Stimulated activated memory B cell treated with anti-CD40 and anti-IgM and Interleukin-4, amounts not matched to agents 10 μg/mL and 1 μg/mL and 100 μg/mL, for 72 hours (primary cell): ENCODE measurements around the gene PRKG1.
"Not testable (repeated sequence)": the region's sequence is repeated elsewhere in the genome, so short reads cannot be mapped to it uniquely, and the experiment has no call there.

Experiments used
- ATAC-seq: fragments of 150-1000 bp; cut with Tn5 transposase; 2 replicates; pipeline ENCODE4 v1.10.0; 2021
- H3K27ac Mint-ChIP-seq: one replicate; pipeline ENCODE4 v1.8.0; 2022; ENCODE audit warnings: mild to moderate bottlenecking, mixed read lengths
- H3K27me3 Mint-ChIP-seq: one replicate; pipeline ENCODE4 v1.8.0; 2022; ENCODE audit warnings: mixed read lengths
- H3K36me3 Mint-ChIP-seq: one replicate; pipeline ENCODE4 v1.8.0; 2022; ENCODE audit warnings: mixed read lengths
- H3K4me1 Mint-ChIP-seq: one replicate; pipeline ENCODE4 v1.8.0; 2022; ENCODE audit warnings: mixed read lengths
- H3K4me3 Mint-ChIP-seq: one replicate; pipeline ENCODE4 v1.8.0; 2022; ENCODE audit warnings: mild to moderate bottlenecking, moderate library complexity, mixed read lengths
- H3K9me3 Mint-ChIP-seq: one replicate; pipeline ENCODE4 v1.8.0; 2022; ENCODE audit warnings: mixed read lengths

PRKG1 gene

GRCh38 chr10:52135101-52135500 lies 1060.8 kb downstream of the PRKG1 start:
- H3K36me3 Mint-ChIP-seq, result no peaks in the 10 kb centered on the region
- no peaks in the 10 kb centered on the region for H3K9me3 Mint-ChIP-seq
- H3K27me3 Mint-ChIP-seq, result no peaks in the 10 kb centered on the region
- no peak for ATAC-seq
- H3K27ac Mint-ChIP-seq, result no peak overlapping the region
- H3K4me1 Mint-ChIP-seq, result no peaks in the 10 kb centered on the region
- no peak overlapping the region for H3K4me3 Mint-ChIP-seq

GRCh38 chr10:52136921-52137320 lies 1062.6 kb downstream of the PRKG1 start:
- H3K27me3 Mint-ChIP-seq, result no peaks in the 10 kb centered on the region
- H3K9me3 Mint-ChIP-seq, result no peaks in the 10 kb centered on the region
- no peak overlapping the region for H3K27ac Mint-ChIP-seq
- no peaks in the 10 kb centered on the region for H3K4me1 Mint-ChIP-seq
- no peak for ATAC-seq
- no peaks in the 10 kb centered on the region for H3K36me3 Mint-ChIP-seq
- H3K4me3 Mint-ChIP-seq, result no peak overlapping the region

GRCh38 chr10:52143338-52143737 lies 1069.1 kb downstream of the PRKG1 start:
- no peak for ATAC-seq
- Mint-ChIP-seq H3K27ac (no peak overlapping the region), H3K27me3 (no peaks in the 10 kb centered on the region), H3K4me1 (no peaks in the 10 kb centered on the region), H3K36me3 (no peaks in the 10 kb centered on the region), H3K4me3 (no peak overlapping the region), H3K9me3 (no peaks in the 10 kb centered on the region)

- Mint-ChIP-seq H3K9me3 (peaks cover 3% of the 10 kb centered on the region), H3K36me3 (no peaks in the 10 kb centered on the region), H3K4me3 (no peak overlapping the region), H3K27me3 (no peaks in the 10 kb centered on the region), H3K4me1 (no peaks in the 10 kb centered on the region), H3K27ac (no peak overlapping the region)
- ATAC-seq, result no peak
Observed at GRCh38 chr10:52145636-52146035, 1071.3 kb downstream of the PRKG1 start.

GRCh38 chr10:52146766-52147165 lies 1072.5 kb downstream of the PRKG1 start:
- no peaks in the 10 kb centered on the region for H3K4me1 Mint-ChIP-seq
- ATAC-seq, result no peak
- no peaks in the 10 kb centered on the region for H3K36me3 Mint-ChIP-seq
- no peak overlapping the region for H3K4me3 Mint-ChIP-seq
- no peak overlapping the region for H3K27ac Mint-ChIP-seq
- H3K9me3 Mint-ChIP-seq, result peaks cover 3% of the 10 kb centered on the region
- H3K27me3 Mint-ChIP-seq, result no peaks in the 10 kb centered on the region

GRCh38 chr10:52170776-52171175 lies 1096.5 kb downstream of the PRKG1 start:
- Mint-ChIP-seq H3K4me3 (no peak overlapping the region), H3K9me3 (peaks cover 11% of the 10 kb centered on the region), H3K27ac (no peak overlapping the region), H3K36me3 (no peaks in the 10 kb centered on the region), H3K4me1 (no peaks in the 10 kb centered on the region), H3K27me3 (no peaks in the 10 kb centered on the region)
- ATAC-seq, result no peak

GRCh38 chr10:52172581-52172980 lies 1098.3 kb downstream of the PRKG1 start:
- ATAC-seq, result no peak
- peaks cover 15% of the 10 kb centered on the region for H3K9me3 Mint-ChIP-seq
- H3K27ac Mint-ChIP-seq, result no peak overlapping the region
- no peaks in the 10 kb centered on the region for H3K27me3 Mint-ChIP-seq
- no peaks in the 10 kb centered on the region for H3K4me1 Mint-ChIP-seq
- H3K4me3 Mint-ChIP-seq, result no peak overlapping the region
- H3K36me3 Mint-ChIP-seq, result no peaks in the 10 kb centered on the region

GRCh38 chr10:52185256-52185655 lies 1111.0 kb downstream of the PRKG1 start:
- Mint-ChIP-seq H3K36me3 (no peaks in the 10 kb centered on the region), H3K27me3 (no peaks in the 10 kb centered on the region), H3K27ac (no peak overlapping the region), H3K9me3 (peaks cover 3% of the 10 kb centered on the region), H3K4me3 (no peak overlapping the region), H3K4me1 (no peaks in the 10 kb centered on the region)
- no peak for ATAC-seq

GRCh38 chr10:52187521-52188258 lies 1113.4 kb downstream of the PRKG1 start:
- Mint-ChIP-seq H3K4me1 (no peaks in the 10 kb centered on the region), H3K27ac (no peak overlapping the region), H3K27me3 (no peaks in the 10 kb centered on the region), H3K9me3 (peaks cover 2% of the 10 kb centered on the region), H3K36me3 (no peaks in the 10 kb centered on the region), H3K4me3 (no peak overlapping the region)
- no peak for ATAC-seq

- H3K9me3 Mint-ChIP-seq, result no peaks in the 10 kb centered on the region
- H3K27me3 Mint-ChIP-seq, result no peaks in the 10 kb centered on the region
- H3K4me1 Mint-ChIP-seq, result no peaks in the 10 kb centered on the region
- no peak overlapping the region for H3K27ac Mint-ChIP-seq
- H3K36me3 Mint-ChIP-seq, result no peaks in the 10 kb centered on the region
- no peak overlapping the region for H3K4me3 Mint-ChIP-seq
- no peak for ATAC-seq
Observed at GRCh38 chr10:52191049-52191448, 1116.8 kb downstream of the PRKG1 start.

GRCh38 chr10:52194191-52194590 lies 1119.9 kb downstream of the PRKG1 start:
- Mint-ChIP-seq H3K27ac (no peak overlapping the region), H3K4me1 (no peaks in the 10 kb centered on the region), H3K9me3 (no peaks in the 10 kb centered on the region), H3K4me3 (no peak overlapping the region), H3K36me3 (no peaks in the 10 kb centered on the region), H3K27me3 (no peaks in the 10 kb centered on the region)
- no peak for ATAC-seq

GRCh38 chr10:52194716-52195115 lies 1120.4 kb downstream of the PRKG1 start:
- no peaks in the 10 kb centered on the region for H3K27me3 Mint-ChIP-seq
- no peaks in the 10 kb centered on the region for H3K9me3 Mint-ChIP-seq
- no peaks in the 10 kb centered on the region for H3K4me1 Mint-ChIP-seq
- H3K27ac Mint-ChIP-seq, result no peak overlapping the region
- H3K4me3 Mint-ChIP-seq, result no peak overlapping the region
- no peak for ATAC-seq
- H3K36me3 Mint-ChIP-seq, result no peaks in the 10 kb centered on the region

GRCh38 chr10:52197098-52197497 lies 1122.8 kb downstream of the PRKG1 start:
- no peak overlapping the region for H3K4me3 Mint-ChIP-seq
- no peak overlapping the region for H3K27ac Mint-ChIP-seq
- no peaks in the 10 kb centered on the region for H3K4me1 Mint-ChIP-seq
- no peak for ATAC-seq
- H3K27me3 Mint-ChIP-seq, result no peaks in the 10 kb centered on the region
- no peaks in the 10 kb centered on the region for H3K36me3 Mint-ChIP-seq
- no peaks in the 10 kb centered on the region for H3K9me3 Mint-ChIP-seq

- Mint-ChIP-seq H3K9me3 (no peaks in the 10 kb centered on the region), H3K4me1 (no peaks in the 10 kb centered on the region), H3K36me3 (no peaks in the 10 kb centered on the region), H3K27ac (no peak overlapping the region), H3K4me3 (no peak overlapping the region), H3K27me3 (no peaks in the 10 kb centered on the region)
- no peak for ATAC-seq
Observed at GRCh38 chr10:52198540-52198939, 1124.3 kb downstream of the PRKG1 start.

- H3K4me3 Mint-ChIP-seq, H3K36me3 Mint-ChIP-seq, H3K9me3 Mint-ChIP-seq, H3K4me1 Mint-ChIP-seq, ATAC-seq, H3K27ac Mint-ChIP-seq: not testable (repeated sequence)
- peaks cover 19% of the 10 kb centered on the region for H3K27me3 Mint-ChIP-seq
Observed at GRCh38 chr10:52204906-52205305, 1130.6 kb downstream of the PRKG1 start.

- Mint-ChIP-seq H3K36me3 (no peaks in the 10 kb centered on the region), H3K27ac (no peak overlapping the region), H3K4me3 (no peak overlapping the region), H3K9me3 (no peaks in the 10 kb centered on the region), H3K27me3 (peaks cover 19% of the 10 kb centered on the region), H3K4me1 (no peaks in the 10 kb centered on the region)
- no peak for ATAC-seq
Observed at GRCh38 chr10:52208365-52208764, 1134.1 kb downstream of the PRKG1 start.

GRCh38 chr10:52210161-52210560 lies 1135.9 kb downstream of the PRKG1 start:
- H3K27ac Mint-ChIP-seq, result no peak overlapping the region
- H3K36me3 Mint-ChIP-seq, result no peaks in the 10 kb centered on the region
- no peak overlapping the region for H3K4me3 Mint-ChIP-seq
- peaks cover 19% of the 10 kb centered on the region for H3K27me3 Mint-ChIP-seq
- no peaks in the 10 kb centered on the region for H3K9me3 Mint-ChIP-seq
- ATAC-seq, result no peak
- no peaks in the 10 kb centered on the region for H3K4me1 Mint-ChIP-seq
